PFSK-1 (cell line): ENCODE results near the gene SST.

Experiments used
- FOXP2 ChIP-seq: optimal IDR thresholded peaks from 2 replicates; pipeline ENCODE3; 2011; ENCODE audit warnings: borderline replicate concordance, control low read depth, inconsistent platforms; ENCODE audit not compliant: insufficient read depth; ENCODE audit errors: extremely low read length, extremely low read depth
- POLR2AphosphoS5 ChIP-seq: IDR thresholded peaks from 2 replicates; pipeline ENCODE4 v1.6.1; 2012; ENCODE audit warnings: low read depth, mild to moderate bottlenecking, control low read depth, low read length, moderate library complexity
- SIN3A ChIP-seq: IDR thresholded peaks from 2 replicates; pipeline ENCODE4 v1.6.1; 2012; ENCODE audit warnings: mild to moderate bottlenecking, low read length, moderate library complexity, borderline replicate concordance; ENCODE audit not compliant: insufficient read depth
- TAF1 ChIP-seq: IDR thresholded peaks from 2 replicates; pipeline ENCODE4 v1.6.1; 2012; ENCODE audit warnings: low read length, control low read depth, borderline replicate concordance; ENCODE audit not compliant: insufficient read depth
- TF ChIP-seq, protein P1 (sequence below), 2 experiments: IDR thresholded peaks; 2 replicates each; pipeline versions ENCODE4 v1.6.1 to v1.8.0; 2011 to 2012; ENCODE audit warnings: low read depth in 2 of 2, low read length in 2 of 2, control low read depth in 1 of 2, inconsistent platforms in 1 of 2, mild to moderate bottlenecking in 1 of 2, moderate library complexity in 1 of 2; ENCODE audit not compliant: insufficient read depth in 1 of 2

Gene SST

DNA sequence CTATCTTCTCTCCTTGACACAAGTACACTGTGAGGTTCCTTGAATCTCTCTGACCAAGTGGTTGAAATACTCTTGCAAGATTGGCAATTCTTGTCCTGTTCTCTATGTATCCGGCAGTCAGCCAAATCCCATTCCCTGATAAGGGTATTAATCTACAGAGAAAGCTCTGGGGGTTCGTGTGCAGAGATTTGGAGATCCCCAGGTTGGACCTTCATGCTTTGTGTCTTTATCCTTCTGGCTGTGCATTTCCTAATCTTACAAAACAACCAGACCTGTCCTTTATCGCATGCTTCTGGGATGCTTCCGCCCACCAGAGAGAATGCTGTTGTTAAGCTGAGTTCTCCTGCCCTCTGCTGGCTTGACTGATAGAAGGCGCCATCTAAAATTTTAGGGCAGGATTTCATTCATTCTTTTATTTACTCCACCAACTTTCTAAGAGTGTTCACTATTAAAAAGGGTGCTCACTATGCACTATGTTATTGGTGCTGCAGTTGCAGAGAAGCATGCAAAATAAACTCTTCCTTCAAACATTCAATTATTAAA is 8.6 kb upstream of the SST start:
- TF ChIP-seq POLR2AphosphoS5 (no peak), TAF1 (no peak), SIN3A (no peak)

DNA sequence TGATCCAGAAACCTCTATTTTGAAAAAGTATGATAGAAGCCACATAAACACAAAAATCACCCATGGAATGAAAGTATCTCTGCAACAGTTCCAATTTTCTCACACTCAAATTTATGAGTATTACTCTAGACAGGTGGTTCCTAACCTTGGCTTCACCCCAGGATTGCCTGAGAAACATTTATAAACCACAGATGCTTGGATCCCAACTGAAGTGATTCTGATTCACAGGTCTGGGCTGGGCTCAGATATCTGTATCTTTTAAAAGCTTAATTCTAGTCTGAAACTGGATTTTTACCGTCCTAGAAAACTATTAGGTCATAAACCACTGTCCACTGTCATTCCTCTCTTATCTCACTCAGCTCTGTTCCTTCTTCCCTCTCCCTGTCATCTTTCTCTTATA is 7.4 kb upstream of the SST start:
- TF ChIP-seq FOXP2: no peak
- TF ChIP-seq, protein P1, sequence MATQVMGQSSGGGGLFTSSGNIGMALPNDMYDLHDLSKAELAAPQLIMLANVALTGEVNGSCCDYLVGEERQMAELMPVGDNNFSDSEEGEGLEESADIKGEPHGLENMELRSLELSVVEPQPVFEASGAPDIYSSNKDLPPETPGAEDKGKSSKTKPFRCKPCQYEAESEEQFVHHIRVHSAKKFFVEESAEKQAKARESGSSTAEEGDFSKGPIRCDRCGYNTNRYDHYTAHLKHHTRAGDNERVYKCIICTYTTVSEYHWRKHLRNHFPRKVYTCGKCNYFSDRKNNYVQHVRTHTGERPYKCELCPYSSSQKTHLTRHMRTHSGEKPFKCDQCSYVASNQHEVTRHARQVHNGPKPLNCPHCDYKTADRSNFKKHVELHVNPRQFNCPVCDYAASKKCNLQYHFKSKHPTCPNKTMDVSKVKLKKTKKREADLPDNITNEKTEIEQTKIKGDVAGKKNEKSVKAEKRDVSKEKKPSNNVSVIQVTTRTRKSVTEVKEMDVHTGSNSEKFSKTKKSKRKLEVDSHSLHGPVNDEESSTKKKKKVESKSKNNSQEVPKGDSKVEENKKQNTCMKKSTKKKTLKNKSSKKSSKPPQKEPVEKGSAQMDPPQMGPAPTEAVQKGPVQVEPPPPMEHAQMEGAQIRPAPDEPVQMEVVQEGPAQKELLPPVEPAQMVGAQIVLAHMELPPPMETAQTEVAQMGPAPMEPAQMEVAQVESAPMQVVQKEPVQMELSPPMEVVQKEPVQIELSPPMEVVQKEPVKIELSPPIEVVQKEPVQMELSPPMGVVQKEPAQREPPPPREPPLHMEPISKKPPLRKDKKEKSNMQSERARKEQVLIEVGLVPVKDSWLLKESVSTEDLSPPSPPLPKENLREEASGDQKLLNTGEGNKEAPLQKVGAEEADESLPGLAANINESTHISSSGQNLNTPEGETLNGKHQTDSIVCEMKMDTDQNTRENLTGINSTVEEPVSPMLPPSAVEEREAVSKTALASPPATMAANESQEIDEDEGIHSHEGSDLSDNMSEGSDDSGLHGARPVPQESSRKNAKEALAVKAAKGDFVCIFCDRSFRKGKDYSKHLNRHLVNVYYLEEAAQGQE (IDR thresholded peaks at IDR 0.05; ENCODE audit: insufficient read depth in 1 of 2, low read depth in 2 of 2, low read length in 2 of 2): no peak
- TF ChIP-seq POLR2AphosphoS5: no peak
- no peak for TF ChIP-seq SIN3A
- no peak for TF ChIP-seq TAF1

DNA sequence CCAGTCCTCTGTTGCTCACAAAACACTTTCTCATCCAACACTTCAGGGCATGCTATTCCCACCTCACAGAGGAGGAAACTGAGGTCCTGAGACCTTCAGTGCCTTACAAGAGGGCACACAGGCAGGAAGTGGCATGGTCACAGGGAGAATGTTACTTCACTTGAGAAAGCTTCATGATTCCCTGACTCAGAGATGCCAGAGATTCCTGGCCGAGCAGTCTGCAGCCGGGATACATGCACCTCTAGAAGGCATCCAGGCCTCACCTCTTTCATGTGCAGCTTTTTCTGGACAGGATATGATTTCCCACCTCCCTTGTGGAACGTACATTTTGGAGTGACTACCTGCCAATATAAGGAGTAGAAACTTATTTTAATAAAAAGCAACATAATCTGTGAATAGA is 2.8 kb upstream of the SST start:
- TF ChIP-seq, protein P1 (IDR thresholded peaks at IDR 0.05; ENCODE audit: insufficient read depth in 1 of 2, low read depth in 2 of 2, low read length in 2 of 2): no peak
- TF ChIP-seq POLR2AphosphoS5: no peak
- TF ChIP-seq SIN3A: no peak
- TF ChIP-seq FOXP2: no peak
- TF ChIP-seq TAF1: no peak

GRCh38 chr3:187667526-187667925 is 2.7 kb downstream of the SST start:
- no peak for TF ChIP-seq FOXP2
- TF ChIP-seq POLR2AphosphoS5: no peak
- TF ChIP-seq TAF1: no peak
- TF ChIP-seq, protein P1 (IDR thresholded peaks at IDR 0.05; ENCODE audit: insufficient read depth in 1 of 2, low read depth in 2 of 2, low read length in 2 of 2): no peak
- TF ChIP-seq SIN3A: no peak

- TF ChIP-seq, protein P1 (IDR thresholded peaks at IDR 0.05; ENCODE audit: insufficient read depth in 1 of 2, low read depth in 2 of 2, low read length in 2 of 2): no peak
- no peak for TF ChIP-seq POLR2AphosphoS5
- TF ChIP-seq FOXP2: no peak
- TF ChIP-seq SIN3A: no peak
- no peak for TF ChIP-seq TAF1
Measured at GRCh38 chr3:187665764-187666402, 4.3 kb downstream of the SST start.
